H1 (cell line): ENCODE measurements around the gene TBC1D16. TPM values are rescaled to one million over a fixed set of nuclear protein-coding genes. Genes with fewer than 3 reads are reported as not detected.

Source experiments
- CTCF ChIA-PET: fragments of 300-600 bp; sonication (Branson Sonifier 250); formaldehyde crosslinking; loops from one replicate; lab custom pipeline; 2021; ENCODE audit not compliant: partially characterized antibody; lab: Charles Lee
- POLR2A ChIA-PET: fragments of 300-600 bp; sonication (Branson Sonifier 250); formaldehyde crosslinking; loops from one replicate; lab custom pipeline; 2021; ENCODE audit warnings: inconsistent platforms; ENCODE audit not compliant: partially characterized antibody; lab: Charles Lee
- DNase-seq, 2 experiments: peaks; one replicate each; pipeline versions ENCODE4 v3.0.0 to v3.0.0-alpha.2; 2010 to 2022; ENCODE audit warnings: low spot score in 2 of 2, low read depth in 1 of 2, mixed read lengths in 1 of 2
- FAIRE-seq: peaks from 2 replicates; lab custom pipeline; 2011; peaks lifted over from hg19 to GRCh38; lab: Jason Lieb, UNC
- H2AFZ ChIP-seq: 2 replicates; pipeline ENCODE4 v1.8.1; 2012; ENCODE audit warnings: low read length, inconsistent platforms
- H2AK5ac ChIP-seq: 2 replicates; pipeline ENCODE4 v1.6.1; 2013; ENCODE audit warnings: low read depth, low read length
- H2BK120ac ChIP-seq: replicated peaks from 2 replicates; pipeline ENCODE3; 2013; ENCODE audit warnings: low read depth, low read length, inconsistent platforms
- H2BK12ac ChIP-seq: 2 replicates; pipeline ENCODE4 v1.6.1; 2013; ENCODE audit warnings: low read depth, low read length
- H2BK15ac ChIP-seq: 2 replicates; pipeline ENCODE4 v1.6.1; 2013; ENCODE audit warnings: low read length
- H2BK20ac ChIP-seq: 2 replicates; pipeline ENCODE4 v1.6.1; 2013; ENCODE audit warnings: low read length
- H2BK5ac ChIP-seq: 2 replicates; pipeline ENCODE4 v1.6.1; 2013; ENCODE audit warnings: low read depth, low read length
- H3K14ac ChIP-seq: 2 replicates; pipeline ENCODE4 v1.6.1; 2013; ENCODE audit warnings: inconsistent platforms; ENCODE audit not compliant: insufficient read length
- H3K18ac ChIP-seq: 2 replicates; pipeline ENCODE4 v1.6.1; 2013; ENCODE audit warnings: low read length; ENCODE audit errors: extremely low read depth
- H3K23ac ChIP-seq: 2 replicates; pipeline ENCODE4 v1.6.1; 2013; ENCODE audit warnings: inconsistent platforms; ENCODE audit not compliant: insufficient read length
- H3K23me2 ChIP-seq: 2 replicates; pipeline ENCODE4 v1.6.1; 2013; ENCODE audit warnings: low read depth, low read length
- H3K27ac ChIP-seq: 2 replicates; pipeline ENCODE4 v1.6.1; 2011; ENCODE audit warnings: low read depth, low read length, inconsistent platforms
- H3K27me3 ChIP-seq, 4 experiments: replicated peaks in 1 of 4; 1 replicate in 1 of 4; 2 replicates in 3 of 4; pipeline versions ENCODE4 v1.6.1 to v1.8.1; 2011 to 2013; ENCODE audit warnings: low read length in 3 of 4, mild to moderate bottlenecking in 3 of 4, inconsistent platforms in 2 of 4, mixed read lengths in 2 of 4, moderate library complexity in 1 of 4; ENCODE audit not compliant: control insufficient read depth in 3 of 4, insufficient read depth in 3 of 4; ENCODE audit errors: extremely low read depth in 1 of 4
- H3K36me3 ChIP-seq, 4 experiments: 2 replicates each; pipeline versions ENCODE4 v1.6.1 to v1.8.1; 2011 to 2013; ENCODE audit warnings: mild to moderate bottlenecking in 4 of 4, low read length in 3 of 4, moderate library complexity in 2 of 4, control low read depth in 1 of 4, inconsistent platforms in 1 of 4; ENCODE audit not compliant: insufficient read depth in 4 of 4, control insufficient read depth in 2 of 4
- H3K4ac ChIP-seq: replicated peaks from 2 replicates; pipeline ENCODE3; 2013; ENCODE audit warnings: low read length, low read depth, mixed read lengths, inconsistent platforms; ENCODE audit not compliant: insufficient read length
- H3K4me1 ChIP-seq, 4 experiments: replicated peaks in 1 of 4; 1 replicate in 1 of 4; 2 replicates in 3 of 4; pipeline versions ENCODE4 v1.6.1 to v1.8.1; 2011 to 2013; ENCODE audit warnings: low read length in 3 of 4, inconsistent platforms in 2 of 4, mixed read lengths in 1 of 4; ENCODE audit not compliant: insufficient read depth in 4 of 4, control insufficient read depth in 3 of 4
- H3K4me2 ChIP-seq, 2 experiments: 2 replicates each; pipeline versions ENCODE4 v1.6.1 to v1.8.1; 2011 to 2013; ENCODE audit warnings: low read depth in 2 of 2, low read length in 2 of 2, control low read depth in 1 of 2, inconsistent platforms in 1 of 2, mild to moderate bottlenecking in 1 of 2; ENCODE audit not compliant: insufficient read depth in 1 of 2
- H3K4me3 ChIP-seq, 4 experiments: fragments of 200-600, 300-600 bp in 1 of 4; sonication (generic), shearing (Covaris generic), sonication (Bioruptor Twin) in 1 of 4; 2 replicates each; pipeline versions ENCODE4 v1.5.1 to v1.8.1; 2011 to 2016; ENCODE audit warnings: low read length in 4 of 4, low read depth in 3 of 4, control low read depth in 2 of 4, inconsistent platforms in 2 of 4, mild to moderate bottlenecking in 2 of 4, mixed read lengths in 1 of 4, moderate library complexity in 1 of 4; ENCODE audit not compliant: insufficient read depth in 2 of 4; ENCODE audit errors: extremely low read depth in 1 of 4
- H3K56ac ChIP-seq: replicated peaks from 2 replicates; pipeline ENCODE3; 2013; ENCODE audit warnings: low read depth, mild to moderate bottlenecking, mixed read lengths, low read length, inconsistent platforms; ENCODE audit not compliant: insufficient read length
- H3K79me1 ChIP-seq: 2 replicates; pipeline ENCODE4 v1.6.1; 2013; ENCODE audit warnings: low read depth, low read length, control low read depth
- H3K79me2 ChIP-seq, 2 experiments: 2 replicates each; pipeline versions ENCODE4 v1.6.1 to v1.8.1; 2012 to 2013; ENCODE audit warnings: low read length in 2 of 2, mild to moderate bottlenecking in 2 of 2, inconsistent platforms in 1 of 2; ENCODE audit not compliant: insufficient read depth in 2 of 2, control insufficient read depth in 1 of 2
- H3K9ac ChIP-seq, 4 experiments: replicated peaks in 1 of 4; 1 replicate in 1 of 4; 2 replicates in 3 of 4; pipeline versions ENCODE4 v1.6.1 to v1.8.1; 2011 to 2013; ENCODE audit warnings: low read depth in 3 of 4, low read length in 3 of 4, control low read depth in 2 of 4, mild to moderate bottlenecking in 2 of 4, moderate library complexity in 2 of 4, inconsistent platforms in 1 of 4; ENCODE audit errors: extremely low read depth in 1 of 4
- H3K9me3 ChIP-seq, 2 experiments: 2 replicates each; pipeline versions ENCODE4 v1.6.1 to v1.8.1; 2012 to 2013; ENCODE audit warnings: mild to moderate bottlenecking in 2 of 2, moderate library complexity in 2 of 2, control low read depth in 1 of 2, inconsistent platforms in 1 of 2, low read depth in 1 of 2, low read length in 1 of 2, mixed read lengths in 1 of 2; ENCODE audit not compliant: insufficient read depth in 2 of 2
- H4K20me1 ChIP-seq, 2 experiments: replicated peaks in 1 of 2; 2 replicates each; pipeline versions ENCODE3 to v1.8.1; 2011 to 2013; ENCODE audit warnings: inconsistent platforms in 2 of 2, low read length in 2 of 2, mild to moderate bottlenecking in 1 of 2; ENCODE audit not compliant: insufficient read depth in 2 of 2, control insufficient read depth in 1 of 2
- H4K5ac ChIP-seq: 2 replicates; pipeline ENCODE4 v1.6.1; 2013; ENCODE audit warnings: low read length, low read depth, mixed read lengths, inconsistent platforms; ENCODE audit not compliant: insufficient read length
- H4K8ac ChIP-seq: 2 replicates; pipeline ENCODE4 v1.8.0; 2013; ENCODE audit warnings: mild to moderate bottlenecking, moderate library complexity, low read length, inconsistent platforms; ENCODE audit not compliant: insufficient read depth; ENCODE audit errors: extremely low read depth
- H4K91ac ChIP-seq: replicated peaks from 2 replicates; pipeline ENCODE3; 2013; ENCODE audit warnings: low read length, mixed read lengths, inconsistent platforms; ENCODE audit not compliant: insufficient read length
- BACH1 ChIP-seq: IDR thresholded peaks from 2 replicates; pipeline ENCODE4 v1.6.1; 2012; ENCODE audit warnings: low read length, improper control_type of control experiment
- CTBP2 ChIP-seq: IDR thresholded peaks from 2 replicates; pipeline ENCODE4 v1.7.0; 2011; ENCODE audit warnings: borderline replicate concordance, mild to moderate bottlenecking, moderate library complexity, mixed read lengths, low read length; ENCODE audit not compliant: insufficient read depth, insufficient read length
- FOSL1 ChIP-seq: IDR thresholded peaks from 2 replicates; pipeline ENCODE4 v1.6.1; 2011; ENCODE audit warnings: mild to moderate bottlenecking, low read depth, low read length, moderate library complexity; ENCODE audit not compliant: insufficient read depth
- RFX5 ChIP-seq: IDR thresholded peaks from 2 replicates; pipeline ENCODE4 v1.6.1; 2011; ENCODE audit warnings: low read depth, low read length, improper control_type of control experiment, borderline replicate concordance
- RNF2 ChIP-seq: fragments of 200-900, 300-1000 bp; sonication (generic); IDR thresholded peaks from 2 replicates; pipeline ENCODE4 v1.7.1; 2016; ENCODE audit warnings: borderline replicate concordance, low read depth, mild to moderate bottlenecking, antibody characterized with exemption, low read length; ENCODE audit not compliant: poor library complexity, severe bottlenecking; ENCODE audit errors: missing control alignments
- SP2 ChIP-seq: IDR thresholded peaks from 2 replicates; pipeline ENCODE4 v1.6.1; 2012; ENCODE audit warnings: mild to moderate bottlenecking, low read length, inconsistent platforms
- SP4 ChIP-seq: IDR thresholded peaks from 2 replicates; pipeline ENCODE4 v1.6.1; 2012; ENCODE audit warnings: low read length, inconsistent platforms
- ZNF274 ChIP-seq: IDR thresholded peaks from 2 replicates; pipeline ENCODE4 v1.7.0; 2012; ENCODE audit warnings: low read length, borderline replicate concordance; ENCODE audit errors: extremely low read depth
- WGBS, 2 experiments: shearing (Covaris generic) in 1 of 2; methylation state at CpG; one replicate each; pipeline versions ENCODE4 v1.1.6 to v1.1.7; 2013 to 2015; ENCODE audit warnings: low lambda C conversion rate in 2 of 2, mixed read lengths in 2 of 2, inconsistent platforms in 1 of 2, low coverage in 1 of 2, missing lambda C conversion rate in 1 of 2; ENCODE audit not compliant: insufficient replicate concordance in 2 of 2, insufficient coverage in 1 of 2, insufficient read length in 1 of 2; ENCODE audit errors: extremely low coverage in 1 of 2, missing lambda C conversion rate in 1 of 2; 5-methylcytosine and 5-hydroxymethylcytosine counted together
- polyA plus RNA-seq, 7 experiments: library from polyadenylated mRNA; depleted of rRNA in 3 of 7; stranded (reverse) in 5 of 7; unstranded in 2 of 7; fragments of >200 nt in 5 of 7; fragments of 200-250 nt in 2 of 7; gene quantifications; 1 replicate in 5 of 7; 2 replicates in 1 of 7; 4 replicates in 1 of 7; pipeline versions ENCODE4 v1.2.1 to v1.2.3, GENCODE V29; 2011 to 2013; ENCODE audit warnings: missing spikeins in 2 of 7, mixed read lengths in 2 of 7
- total RNA-seq: library from RNA; stranded (reverse); fragmentation: NEBNext Ultra II Directional; extraction: Animal tissue kit (Norgen Biotek cat#: 25700); gene quantifications from 2 replicates; pipeline ENCODE4 v1.2.1, GENCODE V29; 2021

TBC1D16 gene
- total and polyA plus RNA-seq, 2 of the 8 experiments (the other 6 are each of a cell fraction or from before 2014, with no cell fraction given) = 21.1 to 109 TPM

DNA sequence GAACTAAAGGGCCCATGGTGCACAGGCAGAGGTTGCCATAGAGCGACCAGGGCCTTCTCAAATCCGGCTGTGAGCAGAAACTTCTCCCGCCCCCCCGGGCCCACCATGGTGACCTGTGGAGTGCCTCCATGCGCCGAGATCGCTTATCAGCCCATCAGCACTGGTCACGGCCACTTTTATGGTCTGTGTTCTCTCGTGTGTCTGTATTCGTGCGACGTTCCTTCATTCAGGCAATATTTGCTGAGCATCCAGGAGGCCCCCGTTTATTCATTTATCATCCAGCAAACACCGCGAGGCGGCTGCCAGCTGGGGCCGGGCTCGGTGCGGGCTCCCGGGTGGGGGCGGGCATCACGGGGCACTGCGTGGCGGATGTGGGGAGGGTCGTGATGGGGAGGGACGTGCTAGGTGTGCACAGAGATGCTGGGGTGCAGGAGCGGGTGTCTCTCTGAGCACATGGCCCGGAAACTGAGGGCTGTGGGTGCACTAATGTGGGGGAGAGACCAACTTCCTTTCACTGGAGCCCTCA, 108.5 kb downstream of the TBC1D16 start:
- POLR2A ChIA-PET = interaction anchor here (1.0 to 1.4 kb wide), 3 partner anchors 9 to 18 kb away, joined by 3 to 4 read pairs (median 4); no protein-coding TSS in a partner anchor
- Histone ChIP-seq H3K4me1 (peaks cover 3 to 30% (median 19%) of the 10 kb centered on the region in 4 experiments; a peak in 6 of 7 replicates), H3K56ac (no peak overlapping the region), H4K5ac (no peak overlapping the region), H3K9me3 (no peaks in the 10 kb centered on the region), H3K18ac (no peak overlapping the region), H3K4me2 (no peak overlapping the region), H4K91ac (no peak overlapping the region), H2BK15ac (no peak overlapping the region), H3K14ac (no peak overlapping the region), H2BK120ac (no peak overlapping the region), H3K4me3 (no peak overlapping the region), H3K79me2 (no peaks in the 10 kb centered on the region), H4K20me1 (peaks cover 0 to 1% of the 10 kb centered on the region in 2 experiments), H2BK5ac (no peak overlapping the region), H3K9ac (no peak overlapping the region), H3K23me2 (peaks cover 4% of the 10 kb centered on the region; the same call in 1 of the 2 replicates), H3K27ac (no peak overlapping the region), H2BK20ac (no peak overlapping the region), H2AFZ (no peak overlapping the region), H3K27me3 (peaks cover 0 to 13% (median 1%) of the 10 kb centered on the region in 4 experiments; a peak in 2 of 7 replicates), H4K8ac (no peak overlapping the region), H3K4ac (no peak overlapping the region), H2BK12ac (no peak overlapping the region), H3K79me1 (no peaks in the 10 kb centered on the region), H3K36me3 (no peaks in the 10 kb centered on the region), H2AK5ac (no peak overlapping the region), H3K23ac (no peak overlapping the region)
- 95% methylated on average over 24 of the region's 28 CpGs; no CpG with 5 or more reads in 1 of the 2 experiments for WGBS, 2 experiments
- DNase-seq (no peak), FAIRE-seq (no peak)
- CTCF ChIA-PET = interaction anchor here (0.9 to 14.0 kb wide), 8 partner anchors 11 to 119 kb away, joined by 3 to 181 read pairs (median 7); partner anchors contain the start of gene CBX4
- TF ChIP-seq BACH1 (no peak), FOSL1 (no peak), RNF2 (no peak), RFX5 (no peak), SP2 (no peak), CTBP2 (no peak), SP4 (no peak), ZNF274 (no peak)
